Endodermal cell (in vitro differentiated cells): Measurements from ENCODE around the gene OR11L1. TPM values are rescaled to one million over a fixed set of nuclear protein-coding genes. Genes with fewer than 3 reads are reported as not detected.

Source experiments
- DNase-seq: peaks from one replicate; pipeline ENCODE4 v3.0.0-alpha.2; 2017
- H3K27ac ChIP-seq: 2 replicates; pipeline ENCODE4 v1.5.1; 2013; ENCODE audit warnings: mild to moderate bottlenecking, low read depth, low read length, moderate library complexity
- H3K27me3 ChIP-seq: 2 replicates; pipeline ENCODE4 v1.6.1; 2013; ENCODE audit warnings: mild to moderate bottlenecking, low read length, moderate library complexity; ENCODE audit not compliant: insufficient read depth, control insufficient read depth, poor library complexity, severe bottlenecking
- H3K36me3 ChIP-seq: 2 replicates; pipeline ENCODE4 v1.7.0; 2013; ENCODE audit warnings: mild to moderate bottlenecking, low read length, moderate library complexity; ENCODE audit not compliant: control insufficient read depth, insufficient read depth
- H3K4me1 ChIP-seq: one replicate; pipeline ENCODE4 v1.7.0; 2013; ENCODE audit warnings: low read length; ENCODE audit not compliant: control insufficient read depth, insufficient read depth
- H3K4me3 ChIP-seq: 2 replicates; pipeline ENCODE4 v1.5.1; 2013; ENCODE audit warnings: mild to moderate bottlenecking, low read length, moderate library complexity
- H3K9ac ChIP-seq: 2 replicates; pipeline ENCODE4 v1.6.1; 2013; ENCODE audit warnings: mild to moderate bottlenecking, low read length, moderate library complexity; ENCODE audit not compliant: poor library complexity, severe bottlenecking; ENCODE audit errors: extremely low read depth
- H3K9me3 ChIP-seq: 2 replicates; pipeline ENCODE4 v1.6.1; 2013; ENCODE audit warnings: mild to moderate bottlenecking, low read length, moderate library complexity; ENCODE audit not compliant: control insufficient read depth
- H3K27ac Mint-ChIP-seq: 2 replicates; pipeline ENCODE4 v1.8.0; 2020; ENCODE audit warnings: mixed read lengths
- H3K27me3 Mint-ChIP-seq: 2 replicates; pipeline ENCODE4 v1.8.0; 2021; ENCODE audit warnings: mild to moderate bottlenecking, mixed read lengths; ENCODE audit not compliant: insufficient read depth
- H3K36me3 Mint-ChIP-seq: 2 replicates; pipeline ENCODE4 v1.8.0; 2020; ENCODE audit warnings: low read depth, mixed read lengths
- H3K4me1 Mint-ChIP-seq: 2 replicates; pipeline ENCODE4 v1.8.0; 2020; ENCODE audit warnings: mixed read lengths
- H3K4me3 Mint-ChIP-seq: 2 replicates; pipeline ENCODE4 v1.8.0; 2020; ENCODE audit warnings: mild to moderate bottlenecking, moderate library complexity, mixed read lengths
- H3K9me3 Mint-ChIP-seq: 2 replicates; pipeline ENCODE4 v1.8.0; 2020; ENCODE audit warnings: mild to moderate bottlenecking, mixed read lengths
- CTCF ChIP-seq: fragments of 200-600 bp; sonication (generic); conservative IDR thresholded peaks from 2 replicates; pipeline ENCODE4 v1.5.0; 2021; ENCODE audit warnings: antibody characterized with exemption, mild to moderate bottlenecking
- WGBS, 2 experiments: methylation state at CpG; one replicate each; pipeline versions ENCODE4 v1.1.5 to v1.1.7; 2013; ENCODE audit warnings: missing lambda C conversion rate in 2 of 2, mixed read lengths in 1 of 2; ENCODE audit not compliant: insufficient coverage in 1 of 2, insufficient read length in 1 of 2; 5-methylcytosine and 5-hydroxymethylcytosine counted together
- total RNA-seq, 2 donors: library from RNA; stranded (reverse); fragmentation: NEBNext Ultra II Directional in 1 of 2; extraction: Animal tissue kit (Norgen Biotek cat#: 25700) in 1 of 2; gene quantifications; 2 replicates in 1 of 2; 3 replicates in 1 of 2; pipeline ENCODE4 v1.2.1, GENCODE V29; 2021

Gene OR11L1
- total RNA-seq, 2 donors from 2014 or later = not detected

DNA sequence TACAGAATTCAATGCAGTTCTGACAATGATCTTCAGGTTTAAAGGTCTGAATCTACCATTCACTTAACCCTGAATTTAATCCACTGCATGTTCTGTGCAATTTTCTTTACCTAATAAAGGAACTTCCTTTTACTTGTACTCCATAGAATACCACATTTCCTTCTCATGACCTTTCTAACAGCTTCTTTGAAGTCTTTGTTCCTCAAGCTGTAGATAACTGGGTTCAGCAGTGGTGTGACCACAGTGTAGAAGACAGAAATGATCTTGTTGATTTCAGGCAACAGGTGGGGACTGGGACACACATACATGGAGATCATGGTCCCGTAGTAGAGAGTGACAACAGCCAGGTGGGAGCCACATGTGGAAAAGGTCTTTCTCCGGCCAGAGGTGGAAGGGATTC is 878 bp downstream of the OR11L1 start:
- no peaks in the 10 kb centered on the region for H3K36me3 Mint-ChIP-seq
- Histone ChIP-seq H3K4me3 (no peak overlapping the region), H3K27me3 (no peaks in the 10 kb centered on the region), H3K9ac (no peak overlapping the region), H3K36me3 (no peaks in the 10 kb centered on the region), H3K9me3 (peaks cover 51% of the 10 kb centered on the region), H3K27ac (no peak overlapping the region), H3K4me1 (no peaks in the 10 kb centered on the region)
- no peak overlapping the region for H3K4me3 Mint-ChIP-seq
- no peaks in the 10 kb centered on the region for H3K27me3 Mint-ChIP-seq
- peaks cover 55% of the 10 kb centered on the region for H3K9me3 Mint-ChIP-seq
- H3K27ac Mint-ChIP-seq = no peak overlapping the region
- WGBS, 2 experiments = 75 to 87% methylated on average over 2 of the region's 2 CpGs
- TF ChIP-seq CTCF = no peak
- H3K4me1 Mint-ChIP-seq = peaks cover 8% of the 10 kb centered on the region
- DNase-seq = no peak

- Mint-ChIP-seq H3K27ac (no peak overlapping the region), H3K27me3 (no peaks in the 10 kb centered on the region), H3K9me3 (peaks cover 56% of the 10 kb centered on the region), H3K4me1 (no peaks in the 10 kb centered on the region), H3K4me3 (no peak overlapping the region), H3K36me3 (no peaks in the 10 kb centered on the region)
- Histone ChIP-seq H3K27me3 (no peaks in the 10 kb centered on the region), H3K9ac (no peak overlapping the region), H3K36me3 (no peaks in the 10 kb centered on the region), H3K4me3 (no peak overlapping the region), H3K4me1 (no peaks in the 10 kb centered on the region), H3K9me3 (peaks cover 61% of the 10 kb centered on the region), H3K27ac (no peak overlapping the region)
- peak; percentile 40 for TF ChIP-seq CTCF
- WGBS, 2 experiments = 60 to 75% methylated on average over 3 to 6 of the region's 6 CpGs
- DNase-seq = no peak
Measured at GRCh38 chr1:247833601-247834000, 8.1 kb downstream of the OR11L1 start.

DNA sequence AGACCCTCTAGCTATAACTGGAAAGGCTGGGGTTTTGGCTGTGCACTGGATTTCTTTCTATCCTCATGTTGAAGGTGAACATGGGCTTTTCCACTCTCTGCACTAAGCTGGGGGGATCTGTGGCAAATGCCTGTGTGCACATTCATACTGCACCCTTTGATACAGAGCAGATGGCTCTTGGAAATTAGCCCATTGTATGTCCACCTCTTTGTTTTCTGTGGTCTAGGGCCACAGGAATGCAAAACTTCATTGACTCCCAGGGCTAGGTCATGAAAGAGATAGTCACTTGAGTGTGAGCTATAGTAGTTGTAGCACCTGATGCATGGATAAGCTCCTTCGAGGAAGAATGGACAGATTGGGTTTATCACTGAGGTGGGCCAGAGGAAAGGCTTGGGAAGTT is 12.0 kb downstream of the OR11L1 start:
- H3K4me3 Mint-ChIP-seq = no peak overlapping the region
- DNase-seq = no peak
- Histone ChIP-seq H3K9ac (no peak overlapping the region), H3K36me3 (no peaks in the 10 kb centered on the region), H3K27me3 (no peaks in the 10 kb centered on the region), H3K9me3 (peaks cover 58% of the 10 kb centered on the region), H3K27ac (no peak overlapping the region), H3K4me1 (no peaks in the 10 kb centered on the region), H3K4me3 (no peak overlapping the region)
- no peak for TF ChIP-seq CTCF
- peaks cover 1% of the 10 kb centered on the region for H3K36me3 Mint-ChIP-seq
- H3K4me1 Mint-ChIP-seq = no peaks in the 10 kb centered on the region
- H3K27ac Mint-ChIP-seq = no peak overlapping the region
- WGBS, 2 experiments = 0% methylated on average over 1 of the region's 1 CpG
- peaks cover 1% of the 10 kb centered on the region for H3K27me3 Mint-ChIP-seq
- peaks cover 53% of the 10 kb centered on the region for H3K9me3 Mint-ChIP-seq
